Fibroblast of skin of back (primary cell): Measurements from ENCODE around the gene RADIL.
A peak's percentile ranks its signal among the peaks of the same experiment; 100 is the strongest.
"Not testable (repeated sequence)": the region's sequence is repeated elsewhere in the genome, so short reads cannot be mapped to it uniquely, and the experiment has no call there.

Source experiments
- DNase-seq: peaks from one replicate; pipeline ENCODE4 v3.0.0-alpha.2; 2013

Gene RADIL

DNA sequence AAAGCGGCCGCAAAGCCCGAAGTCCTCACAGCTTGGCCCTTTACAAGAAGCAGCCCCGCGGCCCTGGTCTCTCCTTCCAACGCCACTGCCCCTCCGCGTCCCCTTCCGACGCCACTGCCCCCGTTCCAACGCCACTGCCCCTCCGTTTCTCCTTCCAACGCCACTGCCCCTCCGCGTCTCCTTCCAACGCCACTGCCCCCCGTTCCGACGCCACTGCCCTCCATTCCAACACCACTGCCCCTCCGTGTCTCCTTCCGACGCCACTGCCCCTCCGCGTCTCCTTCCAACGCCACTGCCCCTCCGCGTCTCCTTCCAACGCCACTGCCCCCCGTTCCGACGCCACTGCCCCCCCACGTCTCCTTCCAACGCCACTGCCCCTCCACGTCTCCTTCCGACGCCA lies 75.0 kb downstream of the RADIL start:
- DNase-seq = no peak

DNA sequence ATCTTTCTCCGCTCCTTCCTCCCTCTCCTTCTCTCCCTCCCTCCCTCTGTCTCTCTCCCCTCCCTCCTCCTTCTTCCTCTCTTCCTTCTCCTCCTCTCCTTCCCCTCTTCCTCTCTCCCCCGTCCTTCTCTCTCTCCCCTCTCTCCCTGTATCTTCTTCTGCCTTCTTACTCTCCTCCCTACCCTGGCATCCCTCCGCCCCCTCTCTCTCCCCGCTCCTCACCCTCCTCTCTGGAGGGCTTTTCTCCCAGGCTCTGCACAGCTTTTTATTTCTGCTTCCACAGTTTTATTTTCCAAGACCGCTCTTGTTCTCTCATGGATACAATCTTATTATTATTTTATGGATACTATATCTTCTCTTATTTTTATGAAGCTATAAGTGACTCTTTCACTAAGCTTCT lies 75.5 kb downstream of the RADIL start:
- DNase-seq = no peak

- no peak for DNase-seq
These were observed 75.9 kb downstream of the RADIL start for GRCh38 chr7:4807598-4808016.

DNA sequence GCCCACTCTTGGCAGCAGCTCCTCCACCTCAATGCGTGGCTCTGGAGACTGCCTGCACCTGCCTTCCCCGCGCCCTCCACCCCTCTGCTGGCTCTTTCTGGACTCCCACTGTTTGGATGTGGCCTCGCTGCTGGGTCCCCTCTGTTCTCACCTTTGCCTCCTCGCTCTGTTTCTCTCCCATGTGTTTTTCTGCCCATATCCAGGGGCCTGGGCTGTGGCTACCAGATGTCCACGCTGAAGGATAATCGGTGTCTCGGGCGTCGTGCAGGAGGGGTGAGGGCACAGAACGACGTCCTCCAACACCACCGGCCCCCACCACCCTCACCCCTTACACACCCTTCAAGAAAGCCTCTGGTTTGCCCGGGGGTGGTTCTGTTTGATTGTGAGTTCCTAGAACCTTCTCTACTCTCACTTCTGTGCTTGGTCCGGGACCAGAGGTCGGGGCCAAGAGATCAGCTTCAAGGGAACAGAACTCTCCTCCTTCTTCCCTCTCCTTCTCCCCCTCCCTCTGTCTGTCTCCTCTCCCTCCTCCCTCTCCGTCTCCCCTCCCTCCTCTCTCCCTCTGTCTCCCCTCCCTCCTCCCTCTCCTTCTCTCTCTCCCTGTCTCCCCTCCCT lies 76.4 kb downstream of the RADIL start:
- DNase-seq = no peak

- no peak for DNase-seq
These were observed 77.6 kb downstream of the RADIL start for GRCh38 chr7:4805984-4806300.

GRCh38 chr7:4805110-4805983 lies 78.2 kb downstream of the RADIL start:
- no peak for DNase-seq

DNA sequence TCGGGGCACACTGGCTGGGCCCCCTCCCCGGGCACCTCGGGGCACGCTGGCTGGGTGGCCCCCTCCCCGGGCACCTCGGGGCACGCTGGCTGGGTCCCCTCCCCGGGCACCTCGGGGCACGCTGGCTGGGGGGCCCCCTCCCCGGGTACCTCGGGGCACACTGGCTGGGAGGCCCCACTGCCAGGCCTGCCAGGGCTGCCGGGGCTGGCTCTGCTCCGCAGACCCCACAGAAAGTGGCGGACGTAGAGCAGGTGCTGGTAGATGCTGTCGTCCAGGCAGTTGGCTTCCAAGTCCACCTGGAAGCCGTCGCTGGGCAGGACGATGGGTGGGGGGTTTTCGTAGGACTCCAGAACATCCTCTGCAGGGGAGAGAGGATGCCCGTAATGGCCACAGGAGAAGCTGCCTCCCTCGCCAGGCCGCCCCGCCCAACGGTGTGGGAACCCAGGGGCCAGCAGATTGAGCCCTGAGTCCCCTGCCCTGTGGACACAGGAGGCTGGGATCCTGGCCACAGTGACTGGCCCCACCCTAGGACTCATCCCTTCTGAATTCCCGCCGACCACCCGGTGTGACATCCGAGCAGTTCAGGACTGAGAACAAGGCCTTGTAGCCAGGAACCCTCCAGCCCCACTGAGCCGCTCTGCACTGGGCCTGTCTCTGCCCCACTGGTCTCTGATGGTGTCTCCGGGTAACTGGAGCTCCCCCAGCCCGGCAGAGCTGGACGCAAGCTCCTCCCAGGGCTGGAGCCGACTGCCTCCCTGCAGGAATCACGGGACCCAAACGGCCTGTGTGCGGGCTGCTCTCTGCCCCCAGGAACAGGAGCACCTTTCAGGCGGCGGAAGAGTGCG lies 79.9 kb downstream of the RADIL start:
- DNase-seq = no peak

DNA sequence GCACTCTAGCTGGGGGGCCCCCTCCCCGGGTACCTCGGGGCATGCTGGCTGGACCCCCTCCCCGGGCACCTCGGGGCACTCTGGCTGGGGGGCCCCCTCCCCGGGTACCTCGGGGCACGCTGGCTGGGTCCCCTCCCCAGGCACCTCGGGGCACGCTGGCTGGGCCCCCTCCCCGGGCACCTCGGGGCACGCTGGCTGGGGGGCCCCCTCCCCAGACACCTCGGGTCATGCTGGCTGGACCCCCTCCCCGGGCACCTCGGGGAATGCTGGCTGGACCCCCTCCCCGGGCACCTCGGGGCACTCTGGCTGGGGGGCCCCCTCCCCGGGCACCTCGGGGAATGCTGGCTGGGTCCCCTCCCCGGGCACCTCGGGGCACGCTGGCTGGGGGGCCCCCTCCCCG lies 80.9 kb downstream of the RADIL start:
- not testable (repeated sequence) for DNase-seq

- no peak for DNase-seq
These were observed 81.7 kb downstream of the RADIL start for GRCh38 chr7:4801839-4802231.

DNA sequence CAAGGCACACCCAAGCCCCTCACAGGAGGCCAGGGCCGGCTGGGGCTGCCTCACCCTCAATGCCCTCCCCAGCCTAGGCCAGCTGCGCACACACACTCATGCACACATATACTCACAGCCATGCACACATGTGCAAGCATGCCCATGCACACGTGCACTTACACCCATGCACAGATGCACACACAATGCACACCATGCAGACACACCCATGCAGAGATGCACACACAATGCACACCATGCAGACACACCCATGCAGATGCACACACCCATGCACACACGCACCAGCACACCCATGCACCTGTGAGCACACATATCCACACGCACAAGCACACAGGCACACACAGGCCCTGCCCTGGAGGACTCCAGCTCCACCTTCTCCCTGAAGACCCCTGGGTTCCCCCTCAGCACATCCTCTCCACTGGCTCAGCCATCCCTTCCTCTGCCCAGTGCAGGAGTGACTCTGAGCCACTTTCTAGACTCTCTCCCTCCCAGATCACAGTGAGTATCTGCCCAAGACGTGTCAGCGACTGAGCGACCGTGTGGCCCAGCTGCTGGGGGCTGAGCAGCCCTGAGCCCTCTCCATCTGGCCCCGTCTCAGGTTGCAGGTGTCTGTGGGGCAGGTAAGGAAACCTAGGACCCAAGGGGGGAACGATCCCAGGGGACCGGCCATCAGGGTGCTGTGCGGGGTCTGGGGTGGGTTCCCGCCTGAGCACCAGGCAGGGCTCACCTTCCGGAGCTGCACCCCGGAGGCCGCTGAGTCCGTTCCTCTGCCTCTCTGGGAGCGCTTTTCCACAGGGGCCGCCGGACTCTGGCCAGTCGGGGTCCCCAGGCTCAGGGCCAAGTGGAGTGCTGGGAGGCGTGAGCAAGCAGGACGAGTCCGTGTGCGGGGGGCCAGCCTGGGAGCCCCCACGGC lies 82.3 kb downstream of the RADIL start:
- no peak for DNase-seq

DNA sequence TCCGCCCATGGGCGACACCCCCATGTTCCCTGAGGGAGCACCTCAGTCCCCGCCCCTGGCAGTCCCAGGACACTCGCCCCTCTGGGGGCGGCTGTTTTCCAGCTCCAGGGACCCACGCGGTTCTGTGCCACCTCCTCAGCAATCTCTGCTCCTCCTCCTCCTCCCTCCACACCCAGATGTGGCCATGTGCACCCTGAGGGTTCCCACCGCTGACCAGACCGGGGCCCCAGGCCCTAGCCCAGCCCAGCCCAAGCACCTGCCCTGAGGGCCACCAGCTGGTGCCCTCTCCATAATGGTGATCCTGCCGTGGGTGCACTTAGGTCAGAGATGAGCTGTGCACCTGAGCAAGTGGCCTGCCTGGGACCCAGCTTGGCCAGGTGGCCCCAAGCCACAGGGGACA lies 83.0 kb downstream of the RADIL start:
- DNase-seq = no peak

DNA sequence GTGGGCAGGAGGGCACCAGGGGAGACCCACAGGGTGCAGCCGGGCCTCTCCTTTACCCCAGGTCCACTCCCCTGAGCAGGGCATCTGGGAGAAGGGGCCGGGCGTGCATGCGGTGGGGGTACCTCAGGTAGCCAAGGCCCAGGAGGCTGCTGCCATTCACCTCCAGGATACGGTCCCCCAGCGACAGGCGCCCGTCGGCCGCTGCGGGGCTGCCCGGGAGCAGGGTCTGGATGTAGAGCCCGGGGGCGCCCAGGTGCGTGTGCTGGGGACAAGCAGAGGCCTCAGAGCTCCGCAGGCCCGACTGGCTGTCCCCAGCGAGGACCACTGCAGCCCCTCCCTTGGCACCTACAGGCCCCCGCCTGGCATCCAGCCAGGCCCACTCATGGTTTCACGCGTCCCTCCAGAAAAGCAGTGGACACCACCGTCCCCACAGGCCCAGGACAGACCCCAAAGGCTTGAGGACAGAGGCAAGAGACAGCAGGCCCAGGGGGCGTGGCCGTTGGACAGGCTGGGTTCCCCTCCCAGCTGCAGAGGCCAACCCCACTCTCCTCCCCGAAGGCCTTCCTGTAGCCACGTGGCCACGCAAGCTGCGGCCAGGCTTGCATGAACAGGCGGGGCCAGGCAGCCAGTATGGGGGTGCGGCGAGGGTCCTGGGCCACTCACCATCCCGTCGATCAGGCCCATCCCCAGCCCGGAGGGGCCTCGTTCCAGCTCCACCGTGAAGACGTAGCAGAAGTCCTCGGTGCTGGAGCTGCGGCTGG lies 83.8 kb downstream of the RADIL start:
- DNase-seq = no peak

DNA sequence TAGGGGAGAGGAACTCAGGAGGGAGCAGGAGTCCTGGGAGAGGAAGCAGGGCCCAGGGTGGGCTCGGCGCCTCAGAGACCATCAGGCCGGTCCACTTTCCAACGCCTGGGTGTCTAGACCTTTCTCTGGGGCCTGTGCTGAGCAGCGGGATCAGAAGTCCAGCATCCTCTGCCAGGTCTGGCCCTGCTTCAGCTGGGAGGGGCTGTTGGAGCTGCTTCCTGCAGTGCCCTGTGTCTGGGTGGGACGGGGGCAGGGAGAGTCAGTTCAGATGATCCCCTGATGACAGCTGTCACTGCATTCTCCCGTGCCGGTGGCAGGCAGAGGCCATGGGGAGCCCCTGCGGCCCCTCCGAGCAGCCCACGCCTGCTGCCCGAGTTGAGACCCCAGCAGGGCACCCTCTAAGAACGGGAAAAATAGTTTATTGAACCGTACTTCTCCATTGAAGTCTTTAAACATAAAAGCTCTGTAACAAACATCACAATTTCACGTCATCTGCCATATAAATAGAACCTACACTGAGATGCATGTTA lies 84.7 kb downstream of the RADIL start:
- DNase-seq = no peak

GRCh38 chr7:4797858-4798705 lies 85.4 kb downstream of the RADIL start:
- DNase-seq = peak; percentile 31

- no peak for DNase-seq
These were observed 87.1 kb downstream of the RADIL start for GRCh38 chr7:4796453-4796852.

DNA sequence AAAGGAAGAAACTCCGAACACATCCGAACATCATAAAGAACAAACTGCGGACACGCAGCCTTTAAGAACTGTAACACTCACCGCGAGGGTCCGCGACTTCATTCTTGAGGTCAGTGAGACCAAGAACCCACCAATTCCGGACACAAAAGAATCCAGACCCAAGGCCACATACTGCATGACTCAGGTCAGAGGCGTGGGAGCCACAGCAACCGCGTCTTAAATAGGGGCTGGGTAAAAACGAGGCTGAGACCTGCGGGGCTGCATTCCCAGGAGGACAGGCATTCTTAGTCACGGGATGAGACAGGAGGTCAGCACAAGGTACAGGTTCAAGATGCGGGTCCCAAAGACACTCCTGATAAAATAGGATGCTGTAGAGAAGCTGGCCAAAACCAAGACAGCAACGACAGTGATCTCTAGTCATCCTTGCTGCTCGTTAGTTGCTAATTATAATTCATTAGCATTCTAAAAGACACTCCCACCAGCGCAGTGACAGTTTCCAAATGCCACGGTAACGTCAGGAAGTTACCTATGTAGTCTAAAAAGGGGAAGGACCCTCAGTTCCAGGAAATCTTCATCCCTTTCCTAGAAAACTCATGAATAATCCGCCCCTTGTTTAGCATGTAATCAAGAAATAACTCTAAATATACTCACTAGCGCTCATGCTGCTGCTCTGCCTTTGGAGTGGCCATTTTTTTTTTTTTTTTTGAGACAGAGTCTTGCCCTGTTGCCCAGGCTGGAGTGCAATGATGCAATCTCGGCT lies 88.7 kb downstream of the RADIL start:
- DNase-seq = peak; percentile 43

- not testable (repeated sequence) for DNase-seq
These were observed 89.3 kb downstream of the RADIL start for GRCh38 chr7:4794171-4794570.

- DNase-seq = not testable (repeated sequence)
These were observed 90.0 kb downstream of the RADIL start for GRCh38 chr7:4793385-4793993.

GRCh38 chr7:4792537-4793126 lies 90.9 kb downstream of the RADIL start:
- DNase-seq = peak; percentile 20
